NCI-H345 (cell line): Measurements from ENCODE around the gene NRXN3.
A peak's percentile ranks its signal among the peaks of the same experiment; 100 is the strongest.

Experiments used
- DNase-seq: peaks from one replicate; lab custom pipeline; 2025; lab: John Stamatoyannopoulos, UW

Gene NRXN3

DNA sequence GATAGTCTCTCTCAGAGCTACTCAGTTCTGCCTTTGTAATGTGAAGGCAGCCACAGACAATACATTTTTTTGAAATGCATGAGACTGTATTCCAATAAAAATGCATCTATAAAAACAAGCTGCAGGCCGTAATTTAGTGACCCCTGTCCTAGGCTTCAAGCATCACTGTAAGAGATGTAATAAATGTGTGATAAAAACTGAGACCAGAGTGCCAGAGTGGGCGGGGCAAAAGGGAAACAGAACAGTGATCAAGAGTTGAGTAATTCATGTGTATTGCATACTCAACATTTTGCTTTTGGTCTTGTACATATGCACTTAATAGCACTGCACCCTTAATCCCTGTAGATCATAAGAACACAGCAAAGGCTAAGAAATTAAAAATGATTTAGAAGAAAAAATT lies 1297.7 kb downstream of the NRXN3 start:
- DNase-seq = no peak

DNA sequence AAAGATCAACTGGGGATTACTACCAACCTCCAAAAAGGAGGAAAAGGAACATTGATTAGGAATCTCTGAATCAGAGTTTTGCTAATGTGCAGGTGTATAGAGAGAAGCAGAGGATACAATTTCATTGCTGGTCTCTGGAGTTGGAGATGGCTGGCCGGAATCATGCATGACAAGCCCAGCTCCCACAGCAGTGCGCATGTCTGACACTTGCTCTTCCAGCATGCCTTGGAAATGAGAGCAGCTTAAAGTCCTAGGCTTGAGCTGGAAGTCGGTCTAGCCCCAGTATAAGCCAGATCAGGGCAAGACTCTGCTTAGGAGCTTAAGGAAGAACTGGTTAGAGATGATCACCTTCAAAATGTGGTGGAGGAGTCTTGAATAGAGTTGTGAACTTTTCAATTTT lies 1298.3 kb downstream of the NRXN3 start:
- no peak for DNase-seq

GRCh38 chr14:79473651-79474050 lies 1303.5 kb downstream of the NRXN3 start:
- peak; percentile 53 for DNase-seq

DNA sequence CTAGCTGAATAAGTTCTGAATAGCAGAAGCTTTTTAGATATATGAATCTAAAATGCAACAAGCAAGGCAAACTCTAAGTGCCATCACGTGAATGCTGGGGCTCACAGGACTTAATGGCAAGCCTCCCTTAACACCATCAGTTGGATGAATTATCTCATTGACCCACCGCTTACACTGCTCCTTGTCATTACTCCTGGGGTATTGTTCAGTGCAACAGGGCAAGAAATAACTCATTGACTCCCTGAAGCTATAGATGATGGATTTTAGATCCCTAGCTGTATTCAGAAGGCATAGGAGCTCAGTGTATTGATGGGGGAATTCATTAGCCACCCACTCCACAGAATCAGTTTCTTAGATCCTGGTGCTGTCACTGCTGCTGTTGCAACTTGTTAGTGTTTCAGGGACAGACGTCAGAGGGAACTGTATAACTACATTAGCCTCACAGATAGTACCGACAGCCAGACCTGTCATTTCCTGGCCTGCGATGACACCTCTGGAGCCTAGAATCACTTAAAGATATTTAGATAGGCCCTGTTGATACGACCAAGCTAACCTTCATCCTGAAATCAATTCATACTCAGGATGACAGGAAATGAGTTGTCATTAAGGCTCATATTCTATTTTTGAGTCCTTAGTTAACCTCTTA lies 1305.8 kb downstream of the NRXN3 start:
- no peak for DNase-seq

DNA sequence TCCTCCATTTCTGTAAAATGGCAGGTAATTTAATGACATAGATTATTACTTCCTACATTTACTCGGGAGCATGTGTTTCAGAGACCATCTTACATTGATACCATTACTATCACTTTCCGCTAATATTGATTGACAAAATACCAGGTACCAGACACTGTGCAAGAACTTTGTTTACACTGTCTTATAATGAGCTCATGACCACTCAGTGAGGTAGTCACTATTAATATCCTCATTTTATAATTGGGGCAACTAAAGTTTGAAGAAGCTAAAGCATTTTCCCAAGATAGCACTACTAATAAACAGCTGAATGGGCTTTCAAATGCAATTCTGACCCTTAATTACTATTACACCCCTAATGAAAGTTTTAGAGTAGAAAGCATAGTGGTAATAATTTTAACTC lies 1306.4 kb downstream of the NRXN3 start:
- DNase-seq = no peak

DNA sequence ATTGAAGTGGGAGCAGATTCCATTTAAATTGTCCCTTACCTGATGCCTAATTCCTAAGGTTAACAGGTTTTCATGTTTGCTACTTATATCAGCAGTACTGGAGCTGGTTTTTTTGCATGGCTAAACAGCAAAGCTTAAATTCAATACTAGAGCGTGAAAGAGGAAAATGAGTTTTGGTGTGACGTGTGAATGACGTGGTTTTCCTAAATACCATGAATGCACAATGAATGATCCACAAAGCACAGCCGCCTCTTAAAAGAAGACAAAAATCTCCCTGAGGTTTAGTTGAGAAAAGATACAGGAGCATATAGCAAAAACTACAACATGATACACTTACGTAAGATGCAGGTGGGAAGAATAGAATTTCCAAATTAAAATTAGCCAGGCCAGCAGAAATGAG lies 1310.0 kb downstream of the NRXN3 start:
- no peak for DNase-seq

DNA sequence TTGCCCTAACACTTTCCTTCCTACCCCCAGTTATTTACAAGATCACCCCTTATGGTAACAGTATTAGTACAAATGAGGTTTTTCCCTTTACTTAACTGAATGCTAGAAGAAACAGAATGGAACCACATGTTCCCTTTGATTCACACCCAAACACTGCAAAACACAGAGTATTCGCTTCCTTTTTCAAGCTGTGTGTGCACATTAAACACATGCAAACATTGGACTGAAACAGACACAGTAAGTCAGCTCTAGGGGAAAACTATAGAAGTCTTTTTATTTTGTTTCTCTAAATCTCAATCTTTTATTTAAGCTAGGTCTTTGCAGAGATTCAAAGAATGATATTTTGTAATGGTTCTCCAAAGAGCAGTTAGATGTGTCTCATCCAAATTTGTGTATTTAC lies 1312.7 kb downstream of the NRXN3 start:
- DNase-seq = no peak

- DNase-seq = no peak
These were observed 1313.6 kb downstream of the NRXN3 start for GRCh38 chr14:79483477-79484388.

DNA sequence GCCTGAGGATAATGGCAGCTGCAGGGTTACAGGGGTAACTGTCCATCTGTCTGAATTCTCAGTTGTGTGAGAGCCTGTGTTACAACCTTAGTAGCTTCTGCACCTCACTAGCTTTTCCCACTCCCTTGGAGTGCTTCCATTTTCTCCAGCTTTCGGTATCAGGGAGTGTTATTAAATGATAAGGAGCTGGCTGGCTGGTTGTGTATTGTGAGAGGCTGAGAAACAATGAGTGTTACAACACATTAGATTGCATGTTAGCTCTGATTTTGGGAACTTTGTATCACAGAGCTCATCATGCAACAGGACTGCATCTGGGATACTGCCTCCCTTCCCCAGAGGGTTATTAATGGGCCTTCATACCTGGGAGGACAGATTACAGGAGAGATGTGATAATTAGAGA lies 1317.5 kb downstream of the NRXN3 start:
- no peak for DNase-seq

GRCh38 chr14:79491161-79491560 lies 1321.0 kb downstream of the NRXN3 start:
- DNase-seq = no peak

- no peak for DNase-seq
These were observed 1323.0 kb downstream of the NRXN3 start for GRCh38 chr14:79493081-79493645.

- DNase-seq = no peak
These were observed 1326.5 kb downstream of the NRXN3 start for GRCh38 chr14:79496701-79497100.

- DNase-seq = no peak
These were observed 1330.3 kb downstream of the NRXN3 start for GRCh38 chr14:79500489-79500888.

- no peak for DNase-seq
These were observed 1332.1 kb downstream of the NRXN3 start for GRCh38 chr14:79502136-79502750.

GRCh38 chr14:79502751-79503148 lies 1332.6 kb downstream of the NRXN3 start:
- DNase-seq = no peak

GRCh38 chr14:79510659-79511058 lies 1340.5 kb downstream of the NRXN3 start:
- no peak for DNase-seq

DNA sequence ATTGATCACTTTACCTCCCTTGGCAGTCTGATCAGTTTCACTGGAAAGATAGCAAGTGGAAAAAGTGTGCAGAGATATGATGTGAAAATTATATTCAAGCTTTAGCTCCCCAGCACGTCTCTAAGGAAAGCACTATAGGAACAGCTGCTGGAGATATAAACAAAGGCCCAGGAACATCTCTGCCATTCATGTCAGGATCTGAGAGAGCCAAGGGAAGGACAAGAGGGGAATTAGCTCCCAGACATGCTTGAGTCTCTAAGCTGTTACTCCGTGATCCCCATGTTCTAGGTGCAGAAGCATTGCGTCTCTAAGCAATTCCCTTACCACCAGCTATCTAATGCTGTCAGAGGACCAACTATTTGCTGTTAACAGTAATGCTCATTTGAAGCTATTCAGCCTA lies 1341.0 kb downstream of the NRXN3 start:
- no peak for DNase-seq

DNA sequence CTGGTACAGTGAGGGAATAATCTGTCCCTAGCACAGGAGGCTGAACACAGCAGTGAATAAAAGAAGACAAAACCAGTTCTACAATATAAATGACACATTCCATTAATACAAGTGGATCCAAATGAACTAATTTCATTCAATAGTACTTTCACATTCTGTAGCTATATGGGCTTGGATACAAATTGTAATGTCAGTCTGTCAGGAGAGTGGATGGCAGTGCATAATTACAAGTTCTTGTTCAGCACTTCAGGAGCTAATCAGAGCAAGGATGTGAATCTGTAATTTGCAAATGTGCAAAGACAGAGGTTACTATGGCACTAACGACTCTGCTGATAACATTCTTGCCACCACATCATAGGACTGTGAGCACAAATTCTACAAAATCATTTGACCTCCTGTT lies 1343.3 kb downstream of the NRXN3 start:
- no peak for DNase-seq

GRCh38 chr14:79514700-79515099 lies 1344.5 kb downstream of the NRXN3 start:
- DNase-seq = no peak

DNA sequence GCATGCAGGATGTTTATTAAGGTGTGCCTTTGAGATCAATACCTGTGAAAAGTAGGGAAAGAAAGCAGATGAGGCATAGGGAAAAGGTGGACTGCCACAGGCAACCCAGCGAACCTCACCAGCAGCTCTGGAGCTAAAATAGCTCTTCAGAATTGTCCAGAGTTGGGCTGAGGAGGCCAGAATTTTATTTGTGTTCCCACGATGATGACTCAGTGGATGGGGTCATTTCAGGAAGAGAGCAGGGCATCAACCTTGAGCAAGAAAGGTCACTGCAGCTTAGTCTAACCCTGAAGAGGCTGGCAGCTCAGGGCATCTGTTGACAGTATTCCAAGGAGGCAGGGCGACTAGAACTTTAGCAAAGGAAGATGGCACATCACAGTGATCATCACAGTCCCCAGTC lies 1345.0 kb downstream of the NRXN3 start:
- DNase-seq = no peak

GRCh38 chr14:79516009-79516408 lies 1345.8 kb downstream of the NRXN3 start:
- DNase-seq = no peak

GRCh38 chr14:79525416-79525815 lies 1355.2 kb downstream of the NRXN3 start:
- no peak for DNase-seq
